ENCODE results near the gene APOA5. TPM values are rescaled to one million over a fixed set of nuclear protein-coding genes. Genes with fewer than 3 reads are reported as not detected.
"Not testable (repeated sequence)": the region's sequence is repeated elsewhere in the genome, so short reads cannot be mapped to it uniquely, and the experiment has no call there.

The APOA5 gene
- total RNA-seq, 1 donor from 2014 or later, result not detected

- H3K9me3 Mint-ChIP-seq, result no peaks in the 10 kb centered on the region
- H3K4me3 Mint-ChIP-seq, result no peak overlapping the region
- no peak for DNase-seq (ENCODE audit: low spot score)
- H3K36me3 Mint-ChIP-seq (ENCODE audit: low read depth), result no peaks in the 10 kb centered on the region
- no peaks in the 10 kb centered on the region for H3K27me3 Mint-ChIP-seq (ENCODE audit: insufficient read depth)
- no peaks in the 10 kb centered on the region for H3K4me1 Mint-ChIP-seq (ENCODE audit: low read depth)
- intact Hi-C loops (cut with micrococcal nuclease), result no loop called here
- H3K27ac Mint-ChIP-seq, result no peak overlapping the region
Observed at GRCh38 chr11:116822575-116822974, 30.9 kb upstream of the APOA5 start.

DNA sequence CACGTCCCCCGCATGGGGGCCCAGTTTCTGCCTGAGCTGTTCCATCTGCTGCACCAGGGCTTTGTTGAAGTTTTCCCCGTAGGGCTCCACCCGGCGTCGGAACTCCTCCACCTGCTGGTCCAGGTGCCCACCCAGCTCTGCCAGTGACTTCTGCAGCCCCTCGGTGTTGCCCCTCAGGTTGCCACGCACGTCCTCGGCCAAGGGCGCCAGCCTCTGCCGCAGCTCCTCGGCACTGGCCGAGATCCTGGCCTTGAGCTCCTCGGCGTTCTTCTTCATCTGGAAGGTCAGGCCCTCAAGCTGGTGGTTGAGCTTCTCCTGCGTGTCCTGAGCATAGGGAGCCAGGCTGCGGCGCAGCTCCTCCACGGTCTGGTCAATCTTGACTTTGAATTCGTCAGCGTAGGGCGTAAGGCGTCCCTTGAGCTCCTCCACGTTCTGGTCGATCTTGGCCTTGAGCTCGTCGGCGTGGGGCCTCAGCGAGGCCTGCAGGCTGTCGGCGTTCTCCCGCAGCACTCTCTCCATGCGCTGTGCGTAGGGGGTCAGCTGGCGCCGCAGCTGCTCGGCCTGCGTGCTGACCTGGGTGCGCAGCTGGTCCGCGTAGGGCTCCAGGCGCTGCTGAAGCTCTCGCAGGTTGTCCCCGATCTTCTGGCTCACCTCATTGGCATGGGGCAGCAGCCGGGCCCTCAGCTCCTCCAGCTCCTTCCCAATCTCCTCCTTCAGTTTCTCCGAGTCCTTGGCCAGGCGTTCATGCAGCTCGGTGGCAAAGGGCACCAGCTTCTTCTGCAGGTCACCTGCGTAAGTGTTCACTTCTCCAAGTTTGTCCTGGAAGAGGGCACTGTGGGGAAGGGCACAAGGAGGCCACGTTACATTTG lies 29.6 kb upstream of the APOA5 start:
- Mint-ChIP-seq H3K4me1 (ENCODE audit: low read depth) (no peaks in the 10 kb centered on the region), H3K27me3 (ENCODE audit: insufficient read depth) (no peaks in the 10 kb centered on the region), H3K9me3 (no peaks in the 10 kb centered on the region), H3K4me3 (no peak overlapping the region), H3K27ac (no peak overlapping the region), H3K36me3 (ENCODE audit: low read depth) (no peaks in the 10 kb centered on the region)
- DNase-seq (ENCODE audit: low spot score), result no peak
- intact Hi-C loops (cut with micrococcal nuclease), result no loop called here

DNA sequence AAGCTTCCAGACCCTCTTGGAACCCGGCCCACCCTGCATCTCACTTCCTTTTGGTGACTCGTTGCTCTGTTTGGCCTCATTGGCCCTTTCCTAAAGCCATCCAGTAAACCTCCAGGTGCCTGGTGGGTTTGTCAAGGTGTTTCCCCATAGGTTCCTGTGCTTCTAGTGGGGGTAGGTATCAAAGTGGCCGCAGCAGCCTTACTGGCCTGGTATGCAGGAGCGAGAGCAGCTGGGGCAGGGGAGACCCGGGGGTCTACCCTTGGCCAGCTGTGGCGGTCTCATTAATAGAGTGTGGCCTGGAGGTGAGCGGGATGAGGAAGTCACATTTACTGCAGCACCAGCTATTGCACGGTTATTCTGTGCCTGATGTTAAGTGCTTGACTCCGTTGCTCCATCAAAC lies 27.4 kb upstream of the APOA5 start:
- Mint-ChIP-seq H3K27me3 (ENCODE audit: insufficient read depth) (no peaks in the 10 kb centered on the region), H3K36me3 (ENCODE audit: low read depth) (no peaks in the 10 kb centered on the region), H3K4me1 (ENCODE audit: low read depth) (no peaks in the 10 kb centered on the region)

DNA sequence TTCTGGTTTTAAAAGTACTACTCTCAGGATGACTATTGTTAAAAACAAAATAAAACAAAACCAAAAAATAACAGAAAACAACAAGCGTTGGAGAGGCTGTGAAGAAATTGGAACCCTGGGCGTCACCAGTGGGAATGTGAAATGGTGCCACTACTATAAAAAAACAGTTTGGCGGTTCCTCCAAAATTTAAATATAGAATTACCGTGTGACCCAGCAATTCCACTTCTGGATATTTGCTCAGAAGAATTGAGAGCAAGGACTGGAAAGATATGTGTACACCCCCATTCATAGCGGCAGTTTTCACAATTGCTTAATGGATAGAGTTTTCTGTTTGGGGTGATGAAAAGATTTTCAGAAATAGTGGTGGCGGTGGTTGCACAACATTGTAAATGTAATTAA lies 22.8 kb upstream of the APOA5 start:
- intact Hi-C loops (cut with micrococcal nuclease), result no loop called here
- H3K36me3 Mint-ChIP-seq (ENCODE audit: low read depth), result no peaks in the 10 kb centered on the region
- no peak overlapping the region for H3K27ac Mint-ChIP-seq
- DNase-seq (ENCODE audit: low spot score), result no peak
- H3K27me3 Mint-ChIP-seq (ENCODE audit: insufficient read depth), result peaks cover 7% of the 10 kb centered on the region
- no peaks in the 10 kb centered on the region for H3K9me3 Mint-ChIP-seq
- H3K4me1 Mint-ChIP-seq (ENCODE audit: low read depth), result no peaks in the 10 kb centered on the region
- no peak overlapping the region for H3K4me3 Mint-ChIP-seq

More for the DNA sequence above, 27.4 kb upstream of the APOA5 start:
- H3K27ac Mint-ChIP-seq, result no peak overlapping the region
- no peaks in the 10 kb centered on the region for H3K9me3 Mint-ChIP-seq
- intact Hi-C loops (cut with micrococcal nuclease), result no loop called here
- DNase-seq (ENCODE audit: low spot score), result no peak
- no peak overlapping the region for H3K4me3 Mint-ChIP-seq

GRCh38 chr11:116813781-116814471 lies 22.2 kb upstream of the APOA5 start:
- H3K27ac Mint-ChIP-seq, result no peak overlapping the region

DNA sequence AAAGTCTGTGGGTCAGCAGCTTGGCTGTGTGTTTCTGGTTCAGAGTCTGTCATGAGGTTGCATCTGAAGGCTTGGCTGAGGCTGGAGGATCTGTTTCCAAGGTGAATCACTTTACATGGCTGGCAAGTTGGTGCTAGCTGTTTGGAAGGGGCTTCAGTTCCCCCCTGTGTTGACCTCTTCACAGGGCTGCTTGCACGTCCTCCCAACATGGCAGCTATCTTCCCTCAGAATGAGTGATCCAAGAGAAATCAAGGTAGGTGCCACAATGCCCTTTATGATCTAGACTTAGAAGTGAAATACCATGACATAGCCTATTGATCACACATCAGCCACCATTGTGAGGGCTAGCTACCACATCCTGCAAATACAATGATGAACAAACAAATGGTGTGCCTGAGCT lies 21.5 kb upstream of the APOA5 start:
- Mint-ChIP-seq H3K4me3 (no peak overlapping the region), H3K27me3 (ENCODE audit: insufficient read depth) (peaks cover 7% of the 10 kb centered on the region), H3K36me3 (ENCODE audit: low read depth) (no peaks in the 10 kb centered on the region), H3K4me1 (ENCODE audit: low read depth) (no peaks in the 10 kb centered on the region), H3K27ac (no peak overlapping the region), H3K9me3 (no peaks in the 10 kb centered on the region)
- intact Hi-C loops (cut with micrococcal nuclease), result no loop called here
- DNase-seq (ENCODE audit: low spot score), result no peak

More at GRCh38 chr11:116813781-116814471, 22.2 kb upstream of the APOA5 start:
- DNase-seq (ENCODE audit: low spot score), result no peak
- Mint-ChIP-seq H3K36me3 (ENCODE audit: low read depth) (no peaks in the 10 kb centered on the region), H3K4me1 (ENCODE audit: low read depth) (no peaks in the 10 kb centered on the region), H3K4me3 (no peak overlapping the region), H3K27me3 (ENCODE audit: insufficient read depth) (peaks cover 7% of the 10 kb centered on the region), H3K9me3 (no peaks in the 10 kb centered on the region)
- intact Hi-C loops (cut with micrococcal nuclease), result no loop called here

GRCh38 chr11:116812109-116812508 lies 20.4 kb upstream of the APOA5 start:
- H3K4me3 Mint-ChIP-seq, result no peak overlapping the region
- no peak overlapping the region for H3K27ac Mint-ChIP-seq
- H3K27me3 Mint-ChIP-seq (ENCODE audit: insufficient read depth), result peaks cover 7% of the 10 kb centered on the region
- DNase-seq (ENCODE audit: low spot score), result no peak
- no peaks in the 10 kb centered on the region for H3K36me3 Mint-ChIP-seq (ENCODE audit: low read depth)
- no peaks in the 10 kb centered on the region for H3K9me3 Mint-ChIP-seq
- intact Hi-C loops (cut with micrococcal nuclease), result no loop called here
- H3K4me1 Mint-ChIP-seq (ENCODE audit: low read depth), result no peaks in the 10 kb centered on the region

- no peaks in the 10 kb centered on the region for H3K4me1 Mint-ChIP-seq (ENCODE audit: low read depth)
- H3K9me3 Mint-ChIP-seq, result no peaks in the 10 kb centered on the region
- peaks cover 9% of the 10 kb centered on the region for H3K27me3 Mint-ChIP-seq (ENCODE audit: insufficient read depth)
- H3K4me3 Mint-ChIP-seq, result no peak overlapping the region
- no peak for DNase-seq (ENCODE audit: low spot score)
- intact Hi-C loops (cut with micrococcal nuclease), result no loop called here
- no peak overlapping the region for H3K27ac Mint-ChIP-seq
- H3K36me3 Mint-ChIP-seq (ENCODE audit: low read depth), result no peaks in the 10 kb centered on the region
Observed at GRCh38 chr11:116811194-116811593, 19.5 kb upstream of the APOA5 start.

DNA sequence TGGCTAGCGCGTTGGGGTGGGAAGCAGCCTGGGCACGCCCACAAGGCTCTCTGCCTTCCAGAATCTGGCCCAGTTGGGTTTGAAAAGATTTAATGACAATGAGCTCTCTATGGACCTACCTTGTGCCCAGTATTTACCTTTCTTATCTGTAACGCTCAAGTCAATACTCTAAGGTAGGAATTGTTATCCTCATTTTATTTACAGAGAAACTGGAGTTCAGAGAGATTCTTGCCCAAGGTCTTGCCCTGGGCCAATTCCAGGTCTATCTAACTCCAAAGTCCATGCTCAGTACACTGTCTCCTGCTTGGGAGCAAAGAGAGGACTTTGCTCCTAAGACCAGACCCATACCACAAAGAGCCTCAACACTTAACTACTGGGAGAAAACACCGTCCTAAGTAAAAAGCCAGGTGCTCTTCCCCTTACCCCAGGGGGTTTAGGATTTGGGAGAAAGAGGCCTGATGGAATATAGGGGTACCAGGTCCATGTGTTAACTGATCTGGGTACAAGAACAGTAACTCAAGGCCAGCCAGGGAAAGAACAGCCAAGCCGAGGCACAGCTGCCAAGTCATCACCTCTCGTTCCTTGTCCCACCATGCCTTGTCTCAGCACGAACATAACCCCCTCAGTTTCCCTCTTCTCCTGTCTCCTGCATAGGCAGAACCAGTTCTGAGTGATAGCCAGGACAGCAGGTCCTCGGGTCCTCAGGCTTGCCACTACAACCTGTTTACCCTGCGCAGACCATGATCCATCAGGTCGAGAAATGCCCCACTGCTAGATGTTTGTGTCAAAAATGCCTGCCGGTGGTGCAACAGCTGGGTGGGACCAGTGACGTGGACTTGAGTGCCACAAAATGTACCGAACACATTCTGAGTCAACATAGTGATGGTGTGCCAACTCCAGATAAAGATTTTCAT lies 16.8 kb upstream of the APOA5 start:
- Mint-ChIP-seq H3K4me1 (ENCODE audit: low read depth) (no peaks in the 10 kb centered on the region), H3K4me3 (no peak overlapping the region), H3K27me3 (ENCODE audit: insufficient read depth) (peaks cover 6% of the 10 kb centered on the region), H3K27ac (no peak overlapping the region), H3K9me3 (no peaks in the 10 kb centered on the region), H3K36me3 (ENCODE audit: low read depth) (no peaks in the 10 kb centered on the region)
- intact Hi-C loops (cut with micrococcal nuclease), result no loop called here
- DNase-seq (ENCODE audit: low spot score), result no peak

GRCh38 chr11:116807601-116808261 lies 16.1 kb upstream of the APOA5 start:
- peaks cover 8% of the 10 kb centered on the region for H3K27me3 Mint-ChIP-seq (ENCODE audit: insufficient read depth)
- H3K4me1 Mint-ChIP-seq (ENCODE audit: low read depth), result no peaks in the 10 kb centered on the region
- H3K4me3 Mint-ChIP-seq, result no peak overlapping the region
- H3K27ac Mint-ChIP-seq, result no peak overlapping the region
- H3K36me3 Mint-ChIP-seq (ENCODE audit: low read depth), result no peaks in the 10 kb centered on the region
- no peak for DNase-seq (ENCODE audit: low spot score)
- H3K9me3 Mint-ChIP-seq, result no peaks in the 10 kb centered on the region
- intact Hi-C loops (cut with micrococcal nuclease), result no loop called here

DNA sequence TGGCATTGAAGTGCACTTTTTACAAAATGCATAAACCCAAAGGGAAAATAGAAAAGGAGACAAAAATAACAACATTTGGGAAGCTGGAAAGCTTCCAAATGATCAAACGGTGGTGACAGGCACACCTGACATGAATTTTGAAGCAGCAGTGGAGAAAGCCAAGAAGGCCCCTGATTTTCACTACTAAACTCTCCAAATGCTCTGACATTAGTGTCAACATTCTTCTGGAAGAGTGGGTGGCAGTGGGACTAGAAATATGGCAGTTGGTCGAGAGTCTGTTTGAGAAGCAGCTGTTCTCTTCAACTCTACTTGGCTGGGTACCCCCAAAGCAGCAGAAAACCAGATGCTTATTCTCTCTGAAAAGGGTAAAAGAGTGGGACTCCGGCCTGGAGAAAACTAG lies 12.3 kb upstream of the APOA5 start:
- Mint-ChIP-seq H3K9me3 (no peaks in the 10 kb centered on the region), H3K4me3 (no peak overlapping the region), H3K27me3 (ENCODE audit: insufficient read depth) (peaks cover 20% of the 10 kb centered on the region), H3K36me3 (ENCODE audit: low read depth) (no peaks in the 10 kb centered on the region), H3K27ac (no peak overlapping the region), H3K4me1 (ENCODE audit: low read depth) (no peaks in the 10 kb centered on the region)
- no peak for DNase-seq (ENCODE audit: low spot score)
- intact Hi-C loops (cut with micrococcal nuclease), result no loop called here

- H3K4me3 Mint-ChIP-seq; H3K27ac Mint-ChIP-seq; DNase-seq (ENCODE audit: low spot score); H3K9me3 Mint-ChIP-seq; H3K4me1 Mint-ChIP-seq (ENCODE audit: low read depth); intact Hi-C loops (cut with micrococcal nuclease); H3K36me3 Mint-ChIP-seq (ENCODE audit: low read depth): not testable (repeated sequence)
- peaks cover 23% of the 10 kb centered on the region for H3K27me3 Mint-ChIP-seq (ENCODE audit: insufficient read depth)
Observed at GRCh38 chr11:116801662-116802061, 10.0 kb upstream of the APOA5 start.

Measured in activated T-helper 1 cell treated with anti-CD3 and anti-CD28 coated beads, Interleukin-12 subunit alpha, Interleukin-12 subunit beta, Interleukin-2, Interleukin-4 antibody, amounts not matched to agents 30 ng/mL and 10 ng/mL and 1 ng/mL, durations not matched to agents 14 hours and 24 hours and 36 hours (primary cell).